COLO668 (cell line): ENCODE data around the gene DCANP1.
A peak's percentile ranks its signal among the peaks of the same experiment; 100 is the strongest.

Source experiments
- DNase-seq: peaks from one replicate; lab custom pipeline; 2025; ENCODE audit not compliant: unreplicated experiment; lab: John Stamatoyannopoulos, UW

Gene DCANP1

DNA sequence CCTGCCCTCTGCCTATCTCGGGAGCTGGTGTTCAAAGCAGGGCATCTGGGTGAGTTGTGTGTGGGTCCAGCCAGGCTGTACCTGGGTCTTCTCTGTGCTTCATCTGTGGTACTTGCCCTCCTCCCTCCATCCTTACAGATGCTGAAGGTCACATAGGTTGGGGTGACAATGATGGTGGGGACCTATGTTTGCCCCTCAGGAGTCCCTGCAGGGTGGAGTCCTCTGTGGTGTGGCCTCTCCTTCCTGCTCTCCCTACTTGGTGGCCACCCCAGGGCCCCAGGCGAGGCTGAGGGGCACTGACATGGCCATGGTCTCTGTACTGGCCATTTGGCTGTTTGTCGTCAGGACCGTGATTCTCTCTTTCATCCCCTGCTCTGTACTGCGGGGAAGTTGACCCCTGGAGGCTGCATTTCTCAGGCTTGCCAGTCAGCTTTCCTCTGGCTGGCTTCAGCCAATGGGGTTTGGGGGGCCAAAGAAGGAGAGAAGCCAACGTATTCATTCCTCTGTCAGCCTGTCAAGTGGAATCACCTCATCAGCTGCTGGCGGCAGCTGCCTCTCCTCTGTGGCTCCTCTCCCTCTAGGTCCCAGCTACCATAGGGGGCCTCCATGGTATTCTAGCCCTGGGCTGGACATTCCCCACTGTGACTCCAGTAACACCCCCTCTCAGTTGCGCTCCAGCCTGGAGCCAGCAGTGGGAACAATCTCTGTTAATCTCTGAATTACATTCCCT is 4.6 kb downstream of the DCANP1 start:
- no peak for DNase-seq

DNA sequence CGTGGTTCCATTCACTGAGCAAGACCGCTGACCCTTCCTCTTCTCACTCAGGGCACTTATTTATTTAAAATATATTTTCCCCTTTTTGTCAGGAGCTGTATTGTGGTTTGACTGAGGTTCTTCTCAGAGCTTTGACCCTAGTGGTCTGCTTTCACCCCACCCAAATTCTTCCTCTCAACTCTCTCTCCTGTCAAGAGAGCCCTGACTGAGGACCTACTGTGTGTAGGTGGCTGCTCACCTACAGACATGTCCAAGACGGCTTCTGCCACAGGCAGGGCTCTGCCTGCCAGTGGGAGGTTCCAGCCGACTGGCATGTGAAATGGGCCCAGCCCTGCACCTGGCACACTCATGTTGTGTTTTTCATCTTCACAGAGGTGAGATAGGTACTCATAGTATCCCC is 5.2 kb downstream of the DCANP1 start:
- no peak for DNase-seq

DNA sequence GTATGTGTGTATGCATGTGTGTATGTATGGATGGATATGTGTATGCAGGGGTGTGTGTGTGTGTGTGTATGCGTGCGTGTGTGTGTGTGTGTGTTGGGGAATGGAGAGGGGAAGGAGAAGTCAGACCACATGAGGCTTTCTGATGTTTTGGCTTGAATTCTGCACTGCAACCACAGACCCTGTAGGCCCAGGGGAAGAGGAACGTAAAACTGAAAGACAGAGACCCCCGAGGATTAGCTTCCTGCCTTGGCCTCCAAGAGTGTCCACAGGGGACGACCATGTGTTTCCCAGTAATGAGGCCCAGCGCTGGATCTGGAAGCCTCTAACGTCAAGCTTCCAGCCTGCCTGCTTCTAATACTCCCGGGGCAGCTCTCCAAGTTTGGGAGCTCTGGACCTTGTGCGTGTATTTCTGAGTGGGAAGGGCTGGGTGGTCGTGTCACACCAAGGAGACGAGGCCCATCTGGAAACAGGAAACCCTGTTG is 5.8 kb downstream of the DCANP1 start:
- no peak for DNase-seq

- DNase-seq: no peak
Measured at GRCh38 chr5:135440916-135441315, 6.2 kb downstream of the DCANP1 start.

DNA sequence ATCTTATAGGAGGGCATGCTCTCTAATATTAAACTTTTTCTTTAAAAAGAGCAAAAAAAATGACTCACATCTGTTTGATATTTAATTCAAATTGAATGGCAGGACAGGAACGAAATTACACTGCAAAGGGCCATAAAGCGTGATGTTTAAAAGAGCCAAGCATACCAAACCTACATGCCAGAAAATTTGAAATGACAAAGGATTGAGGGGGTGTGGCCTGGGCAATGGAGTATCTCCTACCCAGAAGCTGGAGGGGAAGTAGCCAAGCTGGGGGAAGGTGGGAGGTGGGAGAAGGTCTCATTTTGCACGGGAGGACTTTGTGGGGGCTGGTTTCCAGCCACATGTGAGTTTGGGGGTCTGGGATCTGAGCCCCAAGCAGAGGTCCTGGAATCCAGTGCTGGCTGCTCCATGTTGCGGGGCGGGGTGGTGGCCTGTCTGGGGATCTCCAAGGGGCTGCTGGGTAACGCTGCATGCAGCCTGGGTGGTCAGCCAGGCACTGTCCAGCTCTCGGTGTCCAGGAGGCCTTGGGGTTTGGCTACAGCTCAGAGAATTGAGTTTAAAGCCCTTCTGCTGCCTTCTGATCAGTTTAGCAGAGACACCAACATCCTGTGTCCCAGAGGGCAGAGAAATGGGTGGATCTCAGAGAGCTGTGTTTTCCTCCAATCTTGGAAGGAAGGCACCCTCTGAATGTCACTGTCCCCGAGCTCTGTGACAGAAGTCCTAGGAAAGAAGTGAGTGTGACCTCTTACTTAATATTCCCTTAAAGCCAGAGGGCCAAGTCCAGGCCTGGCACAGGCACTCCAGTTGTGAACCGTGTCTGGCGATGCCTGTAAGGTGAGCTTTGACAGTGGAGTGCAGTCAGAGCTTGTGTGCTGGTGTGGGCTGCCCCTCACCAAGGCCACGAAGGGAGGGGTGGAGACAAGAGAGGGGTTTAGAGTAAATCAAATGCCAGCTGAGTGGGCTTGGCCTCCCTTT is 7.6 kb downstream of the DCANP1 start:
- no peak for DNase-seq

DNA sequence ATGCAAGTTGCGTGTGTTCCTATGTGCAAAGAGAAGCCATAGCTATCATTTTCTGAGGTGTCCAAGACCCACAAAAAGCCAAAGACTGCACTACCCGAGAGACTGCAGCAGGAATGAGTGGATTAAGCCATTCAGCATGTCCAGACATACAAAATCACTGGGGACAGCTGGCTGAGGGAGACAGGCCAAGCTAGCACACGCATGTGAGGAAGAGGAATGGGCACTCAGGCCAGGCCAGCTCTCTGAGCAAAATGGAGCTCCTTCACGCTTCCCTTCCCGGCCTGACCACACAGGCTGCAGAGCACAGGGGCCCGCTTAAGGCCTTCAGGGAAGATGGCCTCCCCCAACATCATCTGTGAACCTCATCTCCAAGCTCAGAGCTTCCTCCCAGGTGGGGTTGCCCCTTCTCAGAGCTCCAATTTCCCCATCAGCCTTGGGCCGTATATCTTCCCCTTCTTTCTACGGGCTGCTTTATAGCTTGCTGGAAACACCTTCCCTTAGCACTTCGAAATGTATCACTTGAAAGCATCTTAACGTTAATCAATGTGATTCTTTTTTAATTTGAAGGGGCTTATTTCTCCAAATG is 8.4 kb downstream of the DCANP1 start:
- no peak for DNase-seq

- DNase-seq: peak; percentile 30
Measured at GRCh38 chr5:135437796-135438560, 9.2 kb downstream of the DCANP1 start.

GRCh38 chr5:135437422-135437795 is 9.7 kb downstream of the DCANP1 start:
- DNase-seq: no peak

DNA sequence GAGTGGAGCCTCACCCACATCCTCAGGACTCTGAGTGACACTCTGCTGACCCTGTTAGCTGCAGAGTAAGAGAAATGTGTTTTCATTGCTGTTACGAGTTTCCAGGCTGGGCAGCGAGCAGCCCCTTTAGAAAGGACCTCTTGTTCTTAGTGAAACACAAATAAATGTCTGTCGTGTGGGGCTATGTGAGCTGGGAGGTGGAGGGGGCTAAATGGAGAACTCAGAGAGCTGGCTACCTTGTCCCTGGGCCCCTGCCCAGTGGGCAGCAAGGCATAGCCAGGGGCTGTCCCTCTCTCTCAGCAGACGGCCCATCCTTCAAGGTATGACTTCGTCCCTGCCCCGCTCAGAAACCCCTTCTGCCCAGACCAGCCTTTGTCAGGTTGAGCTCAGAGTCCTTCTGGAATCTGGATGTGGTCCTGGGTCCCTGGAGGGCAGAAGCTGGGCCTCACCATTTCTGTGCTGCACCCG is 10.2 kb downstream of the DCANP1 start:
- no peak for DNase-seq

GRCh38 chr5:135435467-135436330 is 11.4 kb downstream of the DCANP1 start:
- no peak for DNase-seq

DNA sequence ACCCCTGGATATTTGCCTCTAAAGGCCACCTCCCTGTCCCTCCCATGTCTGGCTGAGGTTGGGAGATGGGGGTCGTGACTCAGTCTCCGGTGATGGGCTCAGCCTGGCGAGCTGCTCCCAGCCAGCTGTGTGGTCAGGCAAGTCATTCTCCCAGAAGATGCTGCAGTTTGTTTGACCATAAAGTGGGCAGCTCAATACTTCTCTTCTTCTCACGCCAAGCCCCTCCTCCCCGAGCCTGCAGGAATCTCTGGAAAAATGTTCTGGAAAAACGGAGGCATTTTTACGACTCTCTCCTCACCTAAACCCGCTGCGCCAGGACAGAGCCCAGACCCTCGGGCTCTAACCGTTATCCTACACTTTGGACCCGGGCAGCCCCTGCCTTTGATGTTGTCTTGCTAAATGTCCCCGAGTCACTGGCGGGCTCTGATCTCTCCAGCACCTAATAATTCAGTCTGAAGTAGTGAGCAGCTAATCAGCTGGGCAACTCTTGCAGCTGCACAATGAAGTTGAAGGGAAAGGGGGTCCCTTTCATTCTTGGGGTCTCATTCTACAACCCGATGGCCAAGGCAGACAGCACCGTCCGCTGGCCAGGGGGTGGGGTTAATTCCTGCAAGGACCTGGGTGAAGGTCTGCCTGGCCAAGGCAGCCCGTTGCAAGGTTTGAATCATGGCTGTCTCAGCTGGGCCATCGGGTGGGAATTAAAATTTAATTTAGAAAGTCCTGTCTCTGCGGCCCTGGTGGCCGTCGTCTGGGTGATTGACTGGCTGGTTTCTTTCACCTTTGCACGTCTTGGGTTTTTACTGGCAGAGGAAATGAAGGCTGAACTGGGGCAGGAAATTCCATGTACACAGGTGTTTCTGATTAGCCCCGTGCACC is 12.3 kb downstream of the DCANP1 start:
- DNase-seq: no peak

DNA sequence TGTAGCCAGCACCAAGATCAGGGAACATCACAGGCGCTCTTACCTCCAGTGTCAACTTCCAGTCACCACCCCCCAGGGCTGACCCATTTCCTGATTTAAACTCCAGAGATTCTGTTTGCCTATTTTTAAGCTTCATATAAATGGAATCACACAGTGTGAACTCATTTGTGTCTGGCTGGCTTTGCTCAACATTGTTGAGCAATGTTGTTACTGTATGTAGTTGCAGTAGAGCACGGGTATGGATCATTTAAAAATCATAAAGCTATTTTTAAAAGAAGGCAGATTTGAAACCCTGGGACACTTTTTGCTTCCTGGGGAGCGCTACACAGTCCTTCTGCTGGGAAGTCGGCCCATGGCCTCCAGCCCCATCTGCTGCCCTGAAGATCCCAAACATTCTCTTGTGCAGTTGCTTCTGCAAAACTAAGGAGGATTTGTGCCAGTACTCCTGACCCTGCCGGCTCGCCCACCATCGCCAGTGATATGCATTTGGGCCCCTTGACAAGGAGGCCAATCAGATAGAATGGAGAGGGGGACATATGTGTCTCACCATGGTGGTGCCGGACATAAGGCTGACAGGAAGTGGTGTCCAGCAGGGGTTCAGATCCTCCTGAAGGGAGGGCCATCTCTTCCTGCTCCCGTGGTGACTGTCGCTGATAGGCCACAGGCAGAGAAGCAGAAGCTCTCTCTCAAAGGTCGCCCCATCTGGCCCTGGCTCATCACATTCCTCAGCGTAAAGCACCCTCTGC is 13.3 kb downstream of the DCANP1 start:
- no peak for DNase-seq

DNA sequence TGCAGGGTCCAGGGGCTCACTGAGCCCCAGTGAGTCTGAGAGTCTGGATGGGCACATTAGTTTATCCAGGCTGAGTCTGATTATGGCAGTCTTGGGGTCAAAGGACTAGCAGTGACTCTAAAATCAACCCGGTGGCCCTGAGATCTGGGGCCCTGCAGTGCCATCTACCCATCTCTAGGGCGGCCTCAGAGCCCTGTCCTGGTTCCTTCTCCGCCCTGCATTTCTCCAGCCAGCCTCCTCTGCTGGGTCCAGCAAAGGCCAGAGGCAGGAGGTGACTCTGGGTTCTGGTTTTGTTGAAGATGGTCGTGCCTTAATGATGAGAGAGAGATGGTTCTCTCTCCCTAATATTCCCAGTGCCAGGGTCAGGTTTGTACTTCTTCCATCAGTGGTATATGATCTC is 15.0 kb downstream of the DCANP1 start:
- DNase-seq: no peak

GRCh38 chr5:135430135-135430437 is 17.1 kb downstream of the DCANP1 start:
- no peak for DNase-seq

- no peak for DNase-seq
Measured at GRCh38 chr5:135429301-135430134, 17.6 kb downstream of the DCANP1 start.

- DNase-seq: no peak
Measured at GRCh38 chr5:135428586-135428985, 18.6 kb downstream of the DCANP1 start.
